ENCODE measurements around the gene GARIN6.
"Not testable (repeated sequence)": the region's sequence is repeated elsewhere in the genome, so short reads cannot be mapped to it uniquely, and the experiment has no call there.

DNA sequence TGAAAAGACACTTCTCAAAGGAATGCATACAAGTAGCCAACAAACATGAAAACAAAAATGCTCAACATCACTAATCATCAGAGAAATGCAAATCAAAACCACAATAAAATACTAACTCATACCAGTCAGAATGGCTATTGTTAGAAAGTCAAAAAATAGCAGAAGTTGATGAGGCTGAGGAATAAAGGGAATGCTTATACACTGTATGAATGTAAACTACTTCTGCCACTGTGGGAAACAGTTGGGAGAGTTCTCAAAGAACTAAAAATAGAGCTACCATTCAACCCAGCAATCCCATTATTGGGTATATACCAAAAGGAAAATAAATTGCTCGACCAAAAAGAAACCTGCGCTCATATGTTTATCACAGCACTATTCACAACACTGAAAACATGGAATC lies 23.0 kb upstream of the GARIN6 start:
- not testable (repeated sequence) for TF ChIP-seq POLR2A (IDR thresholded peaks at IDR 0.05; ENCODE audit: low read length); GATA1 (IDR thresholded peaks at IDR 0.05; ENCODE audit: low read depth, low read length)
